Spinal cord (tissue), 10 donors: ENCODE data around the gene PDIK1L. TPM values are rescaled to one million over a fixed set of nuclear protein-coding genes. Genes with fewer than 3 reads are reported as not detected.
"Not testable (repeated sequence)": the region's sequence is repeated elsewhere in the genome, so short reads cannot be mapped to it uniquely, and the experiment has no call there.

Source experiments
- DNase-seq, 6 donors: peaks; one replicate each; pipeline versions ENCODE4 v3.0.0 to v3.0.0-alpha.2; 2013 to 2015; ENCODE audit warnings: low spot score in 6 of 6, low read depth in 4 of 6
- H3K27ac ChIP-seq: one replicate; pipeline ENCODE4 v1.5.1; 2013; ENCODE audit warnings: low read depth, low read length, control low read depth
- H3K27me3 ChIP-seq: one replicate; pipeline ENCODE4 v1.6.1; 2013; ENCODE audit warnings: low read length; ENCODE audit not compliant: control insufficient read depth, insufficient read depth
- H3K36me3 ChIP-seq: one replicate; pipeline ENCODE4 v1.6.1; 2013; ENCODE audit warnings: low read length; ENCODE audit not compliant: control insufficient read depth, insufficient read depth
- H3K4me1 ChIP-seq: one replicate; pipeline ENCODE4 v1.6.1; 2013; ENCODE audit warnings: low read length; ENCODE audit not compliant: control insufficient read depth, insufficient read depth
- H3K4me3 ChIP-seq: one replicate; pipeline ENCODE4 v1.5.1; 2013; ENCODE audit warnings: low read depth, low read length, control low read depth
- H3K9me3 ChIP-seq: one replicate; pipeline ENCODE4 v1.6.1; 2013; ENCODE audit warnings: low read length; ENCODE audit not compliant: control insufficient read depth, insufficient read depth
- WGBS: methylation state at CpG from one replicate; pipeline ENCODE4 v1.1.5; 2013; ENCODE audit warnings: missing lambda C conversion rate; ENCODE audit not compliant: insufficient coverage; 5-methylcytosine and 5-hydroxymethylcytosine counted together
- polyA plus RNA-seq, 2 donors: library from polyadenylated mRNA; unstranded; fragments of 120-200 nt; gene quantifications; one replicate each; pipeline ENCODE4 v1.2.1, GENCODE V29; 2013; ENCODE audit not compliant: insufficient read length in 2 of 2
- total RNA-seq, 2 donors: library from RNA; depleted of rRNA in 1 of 2; stranded (reverse); fragments of 120-200 nt in 1 of 2; fragments of >200 nt in 1 of 2; gene quantifications; one replicate each; pipeline versions ENCODE4 v1.2.3 to v1.2.4, GENCODE V29; 2013 to 2014
- donor health status: healthy.

The PDIK1L gene
- total and polyA plus RNA-seq, 4 donors = 15.1 to 28.8 (median 23.2) TPM

DNA sequence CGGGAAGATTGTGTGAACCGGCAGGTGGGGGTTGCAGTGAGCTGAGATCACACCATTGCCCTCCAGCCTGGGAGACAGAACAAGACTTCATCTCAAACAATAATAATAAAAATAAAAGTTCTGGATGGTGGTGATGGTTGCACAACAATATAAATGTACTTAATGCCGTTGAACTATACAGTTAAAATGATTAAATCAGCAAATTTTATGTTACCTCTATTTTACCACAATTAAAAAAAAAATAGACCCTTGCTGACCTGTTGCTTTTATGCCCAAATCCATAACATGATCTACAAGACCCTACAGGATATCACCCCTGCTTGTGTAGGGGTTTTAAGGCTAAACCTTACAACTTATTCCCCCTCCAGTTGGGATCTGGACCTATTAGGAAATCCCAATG lies 11.8 kb upstream of the PDIK1L start:
- Histone ChIP-seq H3K27ac (no peak overlapping the region), H3K27me3 (no peaks in the 10 kb centered on the region), H3K4me1 (peaks cover 2% of the 10 kb centered on the region), H3K9me3 (no peaks in the 10 kb centered on the region), H3K36me3 (no peaks in the 10 kb centered on the region), H3K4me3 (no peak overlapping the region)
- no CpG with 5 or more reads among the region's 3 CpGs for WGBS
- DNase-seq = no peak

DNA sequence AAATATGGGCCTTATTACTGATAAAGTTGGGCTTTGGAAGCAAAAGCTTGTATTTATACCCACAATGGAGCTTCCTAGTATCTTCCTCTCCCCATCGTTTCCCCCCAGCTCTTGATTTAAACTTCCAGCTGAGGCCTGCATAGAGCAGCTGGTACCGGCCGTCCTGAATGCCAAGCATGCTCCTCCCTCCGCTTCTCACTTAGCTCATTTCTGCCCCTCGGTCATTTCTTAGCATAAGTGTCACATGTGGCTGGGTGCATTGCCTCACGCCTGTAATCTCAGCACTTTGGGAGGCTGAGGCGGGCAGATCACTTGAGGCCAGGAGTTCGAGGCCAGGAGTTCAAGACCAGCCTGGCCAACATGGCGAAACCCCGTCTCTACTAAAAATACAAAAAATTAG lies 11.4 kb upstream of the PDIK1L start:
- not testable (repeated sequence) for H3K27ac ChIP-seq, H3K36me3 ChIP-seq, DNase-seq, H3K4me3 ChIP-seq, H3K4me1 ChIP-seq, H3K9me3 ChIP-seq, H3K27me3 ChIP-seq
- 56% methylated on average over 6 of the region's 10 CpGs for WGBS

GRCh38 chr1:26102119-26102518 lies 9.5 kb upstream of the PDIK1L start:
- no peak for DNase-seq
- no peaks in the 10 kb centered on the region for H3K36me3 ChIP-seq

GRCh38 chr1:26102526-26102925 lies 9.1 kb upstream of the PDIK1L start:
- no peaks in the 10 kb centered on the region for H3K9me3 ChIP-seq
- no peak overlapping the region for H3K27ac ChIP-seq
- no peak for DNase-seq
- H3K27me3 ChIP-seq = no peaks in the 10 kb centered on the region
- WGBS = 79% methylated on average over 2 of the region's 2 CpGs
- H3K4me1 ChIP-seq = no peaks in the 10 kb centered on the region
- H3K4me3 ChIP-seq = no peak overlapping the region
- H3K36me3 ChIP-seq = no peaks in the 10 kb centered on the region

More at GRCh38 chr1:26102119-26102518, 9.5 kb upstream of the PDIK1L start:
- no peak overlapping the region for H3K4me3 ChIP-seq
- H3K27me3 ChIP-seq = no peaks in the 10 kb centered on the region
- H3K9me3 ChIP-seq = no peaks in the 10 kb centered on the region
- no peaks in the 10 kb centered on the region for H3K4me1 ChIP-seq
- no CpG with 5 or more reads among the region's 3 CpGs for WGBS
- H3K27ac ChIP-seq = no peak overlapping the region

DNA sequence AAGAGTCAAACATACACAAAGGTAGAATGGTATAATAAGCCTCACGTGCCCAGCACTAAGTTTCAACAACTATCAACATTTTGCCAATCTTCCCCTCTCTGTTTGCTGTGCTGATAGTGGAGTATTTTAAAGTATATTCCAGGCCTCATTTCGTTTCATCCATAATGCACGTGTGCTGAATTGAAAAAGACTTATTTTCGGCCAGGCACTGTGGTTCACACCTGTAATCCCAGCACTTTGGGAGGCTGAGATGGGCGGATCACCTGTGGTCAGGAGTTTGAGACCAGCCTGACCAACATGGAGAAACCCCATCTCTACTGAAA lies 6.4 kb upstream of the PDIK1L start:
- H3K36me3 ChIP-seq, DNase-seq, H3K9me3 ChIP-seq, H3K27me3 ChIP-seq, H3K4me1 ChIP-seq, H3K4me3 ChIP-seq, H3K27ac ChIP-seq: not testable (repeated sequence)
- 9% methylated on average over 2 of the region's 5 CpGs for WGBS

DNA sequence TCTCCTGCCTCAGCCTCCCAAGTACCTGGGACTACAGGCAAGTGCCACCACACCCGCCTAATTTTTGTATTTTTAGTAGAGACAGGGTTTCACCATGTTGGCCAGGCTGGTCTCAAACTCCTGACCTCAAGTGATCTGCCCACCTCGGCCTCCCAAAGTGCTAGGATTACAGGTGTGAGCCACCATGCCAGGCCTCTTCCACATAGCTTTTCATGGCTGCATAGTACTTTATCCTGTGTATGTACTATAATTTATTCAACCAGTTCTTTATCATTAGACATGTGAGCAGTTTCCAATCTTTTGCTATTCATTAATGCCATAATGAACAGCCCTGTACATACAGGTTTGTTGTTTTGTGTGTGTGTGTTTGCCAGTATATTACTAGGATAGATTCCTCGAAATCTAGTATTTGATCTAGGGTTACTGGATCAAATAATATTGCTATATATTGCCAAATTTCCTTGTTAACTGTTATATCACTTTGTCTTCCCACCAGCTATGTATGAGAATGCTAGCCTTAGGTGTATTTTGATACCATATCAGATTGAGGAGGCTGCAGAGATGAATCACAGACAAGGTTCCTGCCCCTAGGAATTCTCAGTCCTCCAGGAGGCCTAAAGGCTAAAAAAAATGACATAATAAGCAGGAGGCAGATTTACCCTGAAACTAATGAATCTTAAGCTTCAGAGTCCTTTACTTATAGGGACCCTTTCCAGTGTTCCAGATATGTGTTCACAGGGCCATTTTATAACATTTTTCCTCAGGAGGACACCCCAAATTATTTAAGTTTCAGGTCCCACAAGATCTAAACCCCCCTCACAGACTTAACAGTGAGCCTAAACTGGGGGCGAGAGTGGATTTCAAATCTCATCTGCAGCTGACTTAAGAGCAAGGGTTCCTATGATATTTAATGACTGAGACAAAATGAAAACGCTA lies 2.1 kb upstream of the PDIK1L start:
- no CpG with 5 or more reads among the region's 5 CpGs for whole genome bisulfite sequencing
- no peak overlapping the region for H3K27ac ChIP-seq

DNA sequence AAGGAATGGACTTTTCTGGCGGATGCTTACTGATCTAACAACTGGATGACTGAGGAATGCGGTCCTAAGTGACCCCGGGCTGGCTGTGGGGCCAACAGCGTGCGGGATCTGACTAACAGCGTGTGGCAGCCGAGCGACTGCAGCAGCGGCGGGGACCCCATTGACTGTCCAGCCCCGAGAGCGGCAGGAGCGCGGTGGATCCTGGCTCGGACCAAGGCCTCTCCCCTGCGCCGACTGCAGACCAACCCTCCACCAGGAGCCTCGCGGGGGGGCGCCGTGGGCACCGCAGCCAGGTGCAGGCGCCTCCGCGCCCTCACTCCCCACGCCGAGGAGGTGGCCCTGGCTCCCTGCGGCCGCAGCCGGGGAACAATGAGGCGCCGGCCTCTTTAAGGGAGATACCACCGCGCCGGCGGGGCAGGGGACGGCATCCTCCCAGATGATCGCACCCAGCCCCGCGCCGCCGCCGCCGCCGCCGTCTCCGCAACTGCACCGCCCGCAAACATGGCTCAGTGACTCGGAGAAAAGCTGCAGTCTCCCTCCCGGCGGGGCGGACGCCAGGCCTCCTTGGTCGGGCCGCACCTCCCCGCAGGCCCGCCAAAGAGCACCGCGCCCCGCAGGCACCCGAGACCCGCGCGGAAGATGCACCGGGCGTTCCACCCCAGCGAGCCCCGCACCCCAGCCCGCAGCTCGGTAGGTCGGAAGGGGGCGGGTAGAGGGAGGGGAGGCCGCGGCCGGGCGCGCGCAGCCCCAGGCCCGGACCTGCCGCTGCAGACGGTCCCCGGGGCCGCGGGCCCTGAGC lies 694 bp upstream of the PDIK1L start:
- Histone ChIP-seq H3K4me3 (peak overlapping the region; percentile 73), H3K27ac (peak overlapping the region; percentile 85), H3K27me3 (no peaks in the 10 kb centered on the region), H3K4me1 (peaks cover 6% of the 10 kb centered on the region), H3K36me3 (peaks cover 7% of the 10 kb centered on the region), H3K9me3 (no peaks in the 10 kb centered on the region)
- peak; percentile 35 to 94 (median 70) for DNase-seq
- 0% methylated on average over 85 of the region's 85 CpGs for WGBS

More for the DNA sequence above, 2.1 kb upstream of the PDIK1L start:
- H3K4me1 ChIP-seq = peaks cover 6% of the 10 kb centered on the region
- no peak overlapping the region for H3K4me3 ChIP-seq
- no peak for DNase-seq
- H3K9me3 ChIP-seq = no peaks in the 10 kb centered on the region
- H3K36me3 ChIP-seq = no peaks in the 10 kb centered on the region
- H3K27me3 ChIP-seq = no peaks in the 10 kb centered on the region

- 6% methylated on average over 6 of the region's 9 CpGs for WGBS
- peaks cover 6% of the 10 kb centered on the region for H3K4me1 ChIP-seq
- H3K27ac ChIP-seq = peak overlapping the region; percentile 94
- H3K27me3 ChIP-seq = no peaks in the 10 kb centered on the region
- H3K36me3 ChIP-seq = peaks cover 16% of the 10 kb centered on the region
- H3K4me3 ChIP-seq = peak overlapping the region; percentile 97
- no peaks in the 10 kb centered on the region for H3K9me3 ChIP-seq
- no peak for DNase-seq
Measured at GRCh38 chr1:26112407-26112775, 767 bp downstream of the PDIK1L start.

DNA sequence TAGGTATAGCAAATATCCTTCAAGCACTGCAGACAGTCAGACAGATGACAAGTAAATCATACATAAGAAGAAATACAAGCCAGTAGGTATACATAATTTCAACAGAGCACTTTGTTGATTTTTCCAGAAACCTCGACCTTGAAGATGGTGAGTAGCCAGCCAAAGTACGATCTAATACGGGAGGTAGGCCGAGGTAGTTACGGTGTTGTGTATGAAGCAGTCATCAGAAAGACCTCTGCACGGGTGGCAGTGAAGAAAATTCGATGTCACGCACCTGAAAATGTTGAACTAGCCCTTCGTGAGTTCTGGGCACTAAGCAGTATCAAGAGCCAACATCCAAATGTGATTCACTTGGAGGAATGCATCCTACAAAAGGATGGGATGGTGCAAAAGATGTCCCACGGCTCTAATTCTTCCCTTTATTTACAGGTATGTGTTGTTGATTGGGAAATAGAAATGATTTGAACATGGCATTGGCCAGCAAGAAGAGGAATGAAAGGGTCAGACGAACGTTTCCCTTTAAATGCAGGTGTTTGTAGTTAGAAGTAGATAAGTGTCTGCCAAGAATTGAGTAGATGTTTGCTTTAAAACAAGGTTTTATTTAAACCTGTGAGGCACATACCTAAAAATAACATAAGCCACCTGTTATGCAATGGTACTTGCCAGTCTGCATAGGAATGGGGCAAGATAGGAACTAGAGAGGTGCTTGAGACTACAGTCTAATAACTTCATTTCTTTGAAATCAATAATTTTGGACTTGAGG lies 2.7 kb downstream of the PDIK1L start:
- Histone ChIP-seq H3K9me3 (no peaks in the 10 kb centered on the region), H3K27me3 (no peaks in the 10 kb centered on the region), H3K36me3 (peaks cover 29% of the 10 kb centered on the region), H3K4me1 (peaks cover 6% of the 10 kb centered on the region), H3K27ac (no peak overlapping the region), H3K4me3 (no peak overlapping the region)
- no peak for DNase-seq
- 91% methylated on average over 11 of the region's 12 CpGs for WGBS
